ENCODE measurements around the gene KIF16B. TPM values are rescaled to one million over a fixed set of nuclear protein-coding genes. Genes with fewer than 3 reads are reported as not detected.

KIF16B gene
- total and polyA plus RNA-seq, 9 of the 15 experiments (the other 6 are each of a cell fraction or from before 2014, with no cell fraction given), result 1.00 to 10.6 (median 8.5) TPM

DNA sequence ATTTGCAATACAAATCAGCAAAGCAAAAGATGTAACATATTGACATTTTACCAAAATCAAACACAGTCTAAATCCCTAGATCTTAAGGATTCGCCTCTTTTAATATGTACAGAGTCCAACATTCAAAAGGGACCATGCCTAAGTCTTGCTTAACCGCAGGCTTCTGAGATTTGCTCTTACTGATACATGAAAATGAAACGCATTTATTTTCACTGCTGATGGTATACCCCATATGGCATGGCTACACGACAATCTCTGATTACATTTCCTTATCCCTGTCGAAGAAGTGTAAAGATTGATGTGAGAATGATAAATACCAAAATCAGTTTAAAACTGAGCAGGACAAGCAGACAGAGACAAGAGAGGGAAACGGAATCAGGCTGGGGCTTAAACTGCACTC is 75.4 kb downstream of the KIF16B start:
- Histone ChIP-seq H3K9ac (ENCODE audit: insufficient read depth in 1 of 2, low read depth in 2 of 2, low read length in 2 of 2) (no peak overlapping the region), H3K9me1 (ENCODE audit: control insufficient read depth, insufficient read depth, low read length) (no peaks in the 10 kb centered on the region), H3K27me3 (ENCODE audit: control insufficient read depth in 2 of 2, insufficient read depth in 2 of 2, low read length in 2 of 2) (no peaks in the 10 kb centered on the region), H2AFZ (ENCODE audit: low read depth, low read length) (no peak overlapping the region), H3K36me3 (ENCODE audit: control insufficient read depth, insufficient read depth, low read length) (peaks cover 2% of the 10 kb centered on the region; the same call in 1 of the 3 replicates), H3K79me2 (ENCODE audit: control insufficient read depth, insufficient read depth, low read length) (no peaks in the 10 kb centered on the region), H3K27ac (ENCODE audit: extremely low read depth, low read depth, low read length) (no peak overlapping the region), H3K4me3 (no peak overlapping the region), H3K4me2 (ENCODE audit: insufficient read depth, low read length) (no peak overlapping the region), H3K4me1 (replicated peaks in 1 of 2; ENCODE audit: control insufficient read depth in 2 of 2, insufficient read depth in 2 of 2, low read length in 2 of 2) (no peaks in the 10 kb centered on the region), H4K20me1 (replicated peaks; ENCODE audit: control insufficient read depth, insufficient read depth, low read length) (no peaks in the 10 kb centered on the region), H3K9me3 (replicated peaks; ENCODE audit: control insufficient read depth, insufficient read depth, low read depth, low read length) (no peaks in the 10 kb centered on the region)
- DNase-seq (ENCODE audit: extremely low read depth in 1 of 4, low spot score in 3 of 4) (no peak), ATAC-seq (no peak), FAIRE-seq (no peak)
- TF ChIP-seq SMAD2 (IDR thresholded peaks at IDR 0.05; ENCODE audit: low read depth, low read length), result no peak
- TF ChIP-seq, protein P1, sequence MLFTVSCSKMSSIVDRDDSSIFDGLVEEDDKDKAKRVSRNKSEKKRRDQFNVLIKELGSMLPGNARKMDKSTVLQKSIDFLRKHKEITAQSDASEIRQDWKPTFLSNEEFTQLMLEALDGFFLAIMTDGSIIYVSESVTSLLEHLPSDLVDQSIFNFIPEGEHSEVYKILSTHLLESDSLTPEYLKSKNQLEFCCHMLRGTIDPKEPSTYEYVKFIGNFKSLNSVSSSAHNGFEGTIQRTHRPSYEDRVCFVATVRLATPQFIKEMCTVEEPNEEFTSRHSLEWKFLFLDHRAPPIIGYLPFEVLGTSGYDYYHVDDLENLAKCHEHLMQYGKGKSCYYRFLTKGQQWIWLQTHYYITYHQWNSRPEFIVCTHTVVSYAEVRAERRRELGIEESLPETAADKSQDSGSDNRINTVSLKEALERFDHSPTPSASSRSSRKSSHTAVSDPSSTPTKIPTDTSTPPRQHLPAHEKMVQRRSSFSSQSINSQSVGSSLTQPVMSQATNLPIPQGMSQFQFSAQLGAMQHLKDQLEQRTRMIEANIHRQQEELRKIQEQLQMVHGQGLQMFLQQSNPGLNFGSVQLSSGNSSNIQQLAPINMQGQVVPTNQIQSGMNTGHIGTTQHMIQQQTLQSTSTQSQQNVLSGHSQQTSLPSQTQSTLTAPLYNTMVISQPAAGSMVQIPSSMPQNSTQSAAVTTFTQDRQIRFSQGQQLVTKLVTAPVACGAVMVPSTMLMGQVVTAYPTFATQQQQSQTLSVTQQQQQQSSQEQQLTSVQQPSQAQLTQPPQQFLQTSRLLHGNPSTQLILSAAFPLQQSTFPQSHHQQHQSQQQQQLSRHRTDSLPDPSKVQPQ (CRISPR knock-in tag; IDR thresholded peaks at IDR 0.05; ENCODE audit: borderline replicate concordance), result no peak
- no peak for TF ChIP-seq HIVEP1 (CRISPR knock-in tag; IDR thresholded peaks at IDR 0.05)
- no peak for TF ChIP-seq MAZ (CRISPR knock-in tag; conservative IDR thresholded peaks at IDR 0.05 in 1 of 2, IDR thresholded peaks at IDR 0.05 in 1 of 2)
- no peak for TF ChIP-seq ZNF134 (CRISPR knock-in tag; conservative IDR thresholded peaks at IDR 0.05)
- TF ChIP-seq RREB1 (CRISPR knock-in tag; IDR thresholded peaks at IDR 0.05), result no peak
- TF ChIP-seq CBX5 (IDR thresholded peaks at IDR 0.05; ENCODE audit: borderline replicate concordance, low read depth), result no peak
- TF ChIP-seq, protein P2, sequence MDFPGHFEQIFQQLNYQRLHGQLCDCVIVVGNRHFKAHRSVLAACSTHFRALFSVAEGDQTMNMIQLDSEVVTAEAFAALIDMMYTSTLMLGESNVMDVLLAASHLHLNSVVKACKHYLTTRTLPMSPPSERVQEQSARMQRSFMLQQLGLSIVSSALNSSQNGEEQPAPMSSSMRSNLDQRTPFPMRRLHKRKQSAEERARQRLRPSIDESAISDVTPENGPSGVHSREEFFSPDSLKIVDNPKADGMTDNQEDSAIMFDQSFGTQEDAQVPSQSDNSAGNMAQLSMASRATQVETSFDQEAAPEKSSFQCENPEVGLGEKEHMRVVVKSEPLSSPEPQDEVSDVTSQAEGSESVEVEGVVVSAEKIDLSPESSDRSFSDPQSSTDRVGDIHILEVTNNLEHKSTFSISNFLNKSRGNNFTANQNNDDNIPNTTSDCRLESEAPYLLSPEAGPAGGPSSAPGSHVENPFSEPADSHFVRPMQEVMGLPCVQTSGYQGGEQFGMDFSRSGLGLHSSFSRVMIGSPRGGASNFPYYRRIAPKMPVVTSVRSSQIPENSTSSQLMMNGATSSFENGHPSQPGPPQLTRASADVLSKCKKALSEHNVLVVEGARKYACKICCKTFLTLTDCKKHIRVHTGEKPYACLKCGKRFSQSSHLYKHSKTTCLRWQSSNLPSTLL (IDR thresholded peaks at IDR 0.05), result no peak
- no peak for TF ChIP-seq GTF2E2 (tag; IDR thresholded peaks at IDR 0.05)
- ChIA-PET CTCF (ENCODE audit: low intra/inter-chr PET ratio) (no interaction called here), POLR2A (no interaction called here)
- WGBS (ENCODE audit: insufficient coverage, low coverage, missing lambda C conversion rate), result 63% methylated on average over 6 of the region's 6 CpGs
- in situ Hi-C loops (cut with MboI), result no loop called here
- intact Hi-C loops (cut with micrococcal nuclease), result no loop called here
- no TSS peak for BruUV-seq (replicated peaks)
